Erythroblast (primary cell): ENCODE measurements around the gene ATG4D.

Experiments used
- GATA1 ChIP-seq: IDR thresholded peaks from 2 replicates; pipeline ENCODE4 v1.6.1; 2011; ENCODE audit warnings: low read depth, mild to moderate bottlenecking, control low read depth, low read length, moderate library complexity
- POLR2A ChIP-seq: IDR thresholded peaks from 2 replicates; pipeline ENCODE4 v1.6.1; 2011; ENCODE audit warnings: mild to moderate bottlenecking, low read length

DNA sequence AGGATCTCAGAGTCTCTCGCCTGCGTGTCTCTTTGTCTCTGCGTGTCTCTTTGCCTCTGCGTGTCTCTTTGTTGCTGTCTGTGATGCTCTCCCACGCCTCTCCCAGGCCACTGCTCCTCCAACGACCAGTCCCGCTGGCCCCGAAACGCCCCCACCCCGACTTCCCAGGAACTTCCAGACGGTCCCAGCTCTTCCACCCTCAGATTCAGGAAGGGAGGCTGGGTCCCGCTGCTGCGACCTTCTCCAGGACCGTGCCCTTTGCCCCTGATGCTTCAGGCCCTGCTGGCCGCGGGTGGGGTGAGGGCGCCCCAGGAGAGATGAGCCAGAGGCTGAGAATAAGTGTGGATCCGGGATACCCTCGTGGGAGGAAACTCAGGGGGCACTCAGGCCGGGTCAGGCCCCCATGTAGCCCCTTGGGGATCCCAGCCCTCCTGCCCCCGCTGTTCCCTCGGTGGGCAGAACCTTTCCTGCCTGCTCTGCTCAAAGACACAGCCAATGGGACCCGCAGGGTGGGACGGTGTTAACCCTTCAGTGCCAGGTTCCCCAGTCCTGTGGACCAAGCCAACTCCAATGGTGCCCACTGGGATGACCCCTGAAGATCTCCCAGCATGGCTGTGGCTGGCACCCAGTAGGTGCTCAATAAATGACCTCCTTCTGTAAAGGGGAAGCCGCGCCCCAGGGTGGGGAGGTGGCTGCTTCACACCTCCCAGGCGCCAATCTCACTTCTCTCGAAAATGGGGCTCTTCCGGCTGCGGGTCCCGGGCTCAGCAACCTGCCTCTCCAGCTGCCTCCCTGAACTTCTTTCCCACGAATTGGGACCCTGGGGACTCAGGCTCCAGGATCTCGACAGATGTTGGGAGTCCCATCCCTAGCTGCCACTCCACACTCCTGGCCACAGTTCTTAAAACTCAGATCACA lies 25.0 kb upstream of the ATG4D start:
- TF ChIP-seq POLR2A (no peak), GATA1 (no peak)
